ENCODE measurements around the gene SLAMF9. TPM values are rescaled to one million over a fixed set of nuclear protein-coding genes. Genes with fewer than 3 reads are reported as not detected.

Gene SLAMF9
- total RNA-seq, 1 experiment from 2014 or later = not detected

- POLR2A ChIA-PET = no interaction called here
- intact Hi-C loops (cut with micrococcal nuclease; ENCODE audit: unreplicated experiment) = no loop called here
Measured at GRCh38 chr1:159930216-159930615, 23.8 kb downstream of the SLAMF9 start.

GRCh38 chr1:159929155-159930051 lies 24.6 kb downstream of the SLAMF9 start:
- peaks cover 6% of the 10 kb centered on the region; the same call in 1 of the 2 replicates for H3K4me1 ChIP-seq (ENCODE audit: control insufficient read depth, insufficient read depth, low read length)
- in situ Hi-C loops (cut with HindIII; ENCODE audit: low pct_unique_long_range_greater_than_20kb, low sequenced_read_pairs) = no loop called here
- BruUV-seq (replicated peaks) = no TSS peak
- intact Hi-C loops (cut with micrococcal nuclease; ENCODE audit: unreplicated experiment) = no loop called here
- DNase-seq (ENCODE audit: low read depth, low spot score) (no peak), ATAC-seq (no peak)
- no peaks in the 10 kb centered on the region for H3K36me3 ChIP-seq (ENCODE audit: control insufficient read depth, insufficient read depth, low read length)
- H3K27ac ChIP-seq (ENCODE audit: low read length) = no peak overlapping the region
- TF ChIP-seq CTCF (IDR thresholded peaks at IDR 0.05) (no peak), POLR2AphosphoS5 (IDR thresholded peaks at IDR 0.05; ENCODE audit: low read depth, low read length) (no peak), REST (IDR thresholded peaks at IDR 0.05; ENCODE audit: insufficient read depth in 1 of 2, low read depth in 2 of 2, low read length in 1 of 2) (no peak), SIN3A (IDR thresholded peaks at IDR 0.05; ENCODE audit: borderline replicate concordance, insufficient read depth, low read depth, low read length) (no peak)
- CTCF ChIA-PET = no interaction called here
- H3K9me3 ChIP-seq (ENCODE audit: control insufficient read depth, insufficient read depth, low read depth, low read length) = no peaks in the 10 kb centered on the region
- H3K27me3 ChIP-seq (ENCODE audit: control insufficient read depth, insufficient read depth, low read length) = no peaks in the 10 kb centered on the region
- POLR2A ChIA-PET = no interaction called here
- no peak overlapping the region for H3K4me3 ChIP-seq (ENCODE audit: low read depth in 2 of 2, low read length in 2 of 2)

More at GRCh38 chr1:159930216-159930615, 23.8 kb downstream of the SLAMF9 start:
- Histone ChIP-seq H3K27ac (ENCODE audit: low read length) (no peak overlapping the region), H3K4me1 (ENCODE audit: control insufficient read depth, insufficient read depth, low read length) (peaks cover 6% of the 10 kb centered on the region; the same call in 1 of the 2 replicates), H3K27me3 (ENCODE audit: control insufficient read depth, insufficient read depth, low read length) (no peaks in the 10 kb centered on the region), H3K9me3 (ENCODE audit: control insufficient read depth, insufficient read depth, low read depth, low read length) (no peaks in the 10 kb centered on the region), H3K36me3 (ENCODE audit: control insufficient read depth, insufficient read depth, low read length) (no peaks in the 10 kb centered on the region), H3K4me3 (ENCODE audit: low read depth in 2 of 2, low read length in 2 of 2) (no peak overlapping the region)
- TF ChIP-seq TCF7L2 (IDR thresholded peaks at IDR 0.05; ENCODE audit: low read depth, low read length) (no peak), CTCF (IDR thresholded peaks at IDR 0.05) (no peak)
- DNase-seq (ENCODE audit: low read depth, low spot score) (no peak), ATAC-seq (no peak)
- CTCF ChIA-PET = interaction anchor here (0.6 kb wide), 1 partner anchor 776 kb away, joined by 3 read pairs; no protein-coding TSS in a partner anchor
- in situ Hi-C loops (cut with HindIII; ENCODE audit: low pct_unique_long_range_greater_than_20kb, low sequenced_read_pairs) = no loop called here
- BruUV-seq (replicated peaks) = no TSS peak
